NOMO-1 treated with dmso at 0.1 percent for 144 hours (cell line): ENCODE data around the gene KRT32.

Source experiments
- DNase-seq: peaks from one replicate; lab custom pipeline; 2025; ENCODE audit not compliant: unreplicated experiment; lab: John Stamatoyannopoulos, UW

KRT32 gene

GRCh38 chr17:41494524-41494923 is 27.3 kb upstream of the KRT32 start:
- no peak for DNase-seq

- DNase-seq: peak; percentile 30
These were observed 25.6 kb upstream of the KRT32 start for GRCh38 chr17:41492771-41493170.

GRCh38 chr17:41492351-41492750 is 25.2 kb upstream of the KRT32 start:
- peak; percentile 8 for DNase-seq

- no peak for DNase-seq
These were observed 24.3 kb upstream of the KRT32 start for GRCh38 chr17:41491476-41491875.

- DNase-seq: peak; percentile 36
These were observed 23.1 kb upstream of the KRT32 start for GRCh38 chr17:41490000-41490990.

GRCh38 chr17:41489531-41489930 is 22.3 kb upstream of the KRT32 start, which contains the start of gene KRT36:
Gene KRT36, minus strand, starts transcription at chr17:41489910. Its CDS starts 46 bp downstream, at chr17:41489864.
- no peak for DNase-seq

- DNase-seq: no peak
These were observed 19.8 kb upstream of the KRT32 start for GRCh38 chr17:41486809-41487530.

- DNase-seq: no peak
These were observed 19.1 kb upstream of the KRT32 start for GRCh38 chr17:41486316-41486715.

- no peak for DNase-seq
These were observed 18.0 kb upstream of the KRT32 start for GRCh38 chr17:41484920-41485904.

GRCh38 chr17:41483991-41484826 is 17.0 kb upstream of the KRT32 start:
- DNase-seq: no peak

- no peak for DNase-seq
These were observed 16.3 kb upstream of the KRT32 start for GRCh38 chr17:41483531-41483930.

GRCh38 chr17:41481036-41481435 is 13.8 kb upstream of the KRT32 start, which contains the start of gene KRT35:
Gene KRT35, minus strand, starts transcription at chr17:41481151. Its CDS starts 54 bp downstream, at chr17:41481097.
- no peak for DNase-seq

- no peak for DNase-seq
These were observed 13.4 kb upstream of the KRT32 start for GRCh38 chr17:41480581-41480980.

- DNase-seq: peak; percentile 13
These were observed 12.9 kb upstream of the KRT32 start for GRCh38 chr17:41480136-41480535.

- no peak for DNase-seq
These were observed 11.1 kb upstream of the KRT32 start for GRCh38 chr17:41478237-41478636.

GRCh38 chr17:41476866-41477815 is 10.0 kb upstream of the KRT32 start:
- DNase-seq: no peak

GRCh38 chr17:41475421-41475820 is 8.2 kb upstream of the KRT32 start:
- no peak for DNase-seq

GRCh38 chr17:41474863-41475262 is 7.7 kb upstream of the KRT32 start:
- no peak for DNase-seq

- DNase-seq: no peak
These were observed 1.2 kb upstream of the KRT32 start for GRCh38 chr17:41468346-41468745.
